HEK293 (cell line): Measurements from ENCODE around the gene TRMT44.

ENCODE experiments used
- CTCF ChIA-PET: fragments of 350-600 bp; formaldehyde crosslinking; extraction: SDS; loops from one replicate; lab custom pipeline; 2021; ENCODE audit warnings: antibody characterized with exemption; lab: Yijun Ruan, JAX
- POLR2A ChIA-PET: fragments of 300-600 bp; formaldehyde crosslinking; extraction: SDS; loops from one replicate; lab custom pipeline; 2020; ENCODE audit warnings: antibody characterized with exemption, inconsistent platforms; lab: Yijun Ruan, JAX
- H3K27ac ChIP-seq: fragments of 200-500 bp; sonication (Bioruptor generic); 2 replicates; pipeline ENCODE4 v1.5.1; 2014; ENCODE audit warnings: low read depth, low read length, control low read depth, inconsistent platforms; ENCODE audit errors: extremely low read depth
- H3K36me3 ChIP-seq, 2 experiments: fragments of 200-500 bp in 1 of 2; sonication (Bioruptor generic) in 1 of 2; 1 replicate in 1 of 2; 2 replicates in 1 of 2; pipeline ENCODE4 v1.5.1; 2014 to 2017; ENCODE audit warnings: inconsistent platforms in 2 of 2, low read length in 2 of 2; ENCODE audit not compliant: control insufficient read depth in 2 of 2, insufficient read depth in 1 of 2
- H3K4me1 ChIP-seq: fragments of 200-500 bp; sonication (Bioruptor generic); 2 replicates; pipeline ENCODE4 v1.5.1; 2014; ENCODE audit warnings: mild to moderate bottlenecking, low read length, inconsistent platforms; ENCODE audit not compliant: control insufficient read depth, insufficient read depth
- H3K4me3 ChIP-seq: 2 replicates; pipeline ENCODE4 v1.5.1; 2011; ENCODE audit warnings: low read depth, mild to moderate bottlenecking, control low read depth, low read length, moderate library complexity
- H3K9me3 ChIP-seq: fragments of 200-500 bp; sonication (Bioruptor generic); 2 replicates; pipeline ENCODE4 v1.5.1; 2014; ENCODE audit warnings: low read depth, low read length, inconsistent platforms; ENCODE audit not compliant: control insufficient read depth, insufficient read depth
- AEBP2 ChIP-seq: fragments of 450-650 bp; formaldehyde crosslinking; IDR thresholded peaks from 2 replicates; pipeline ENCODE4 v1.5.1; 2016; ENCODE audit warnings: missing biosample characterization, missing genetic modification characterization, borderline replicate concordance
- KLF7 ChIP-seq: fragments of 450-650 bp; formaldehyde crosslinking; IDR thresholded peaks from 2 replicates; pipeline ENCODE4 v1.5.1; 2016; ENCODE audit warnings: missing biosample characterization, missing genetic modification characterization, borderline replicate concordance
- REPIN1 ChIP-seq: fragments of 450-650 bp; formaldehyde crosslinking; IDR thresholded peaks from 2 replicates; pipeline ENCODE4 v1.5.1; 2017; ENCODE audit warnings: missing biosample characterization, missing genetic modification characterization, low read depth
- ZNF2 ChIP-seq: fragments of 450-650 bp; formaldehyde crosslinking; IDR thresholded peaks from 2 replicates; pipeline ENCODE4 v1.5.1; 2016; ENCODE audit warnings: missing biosample characterization, missing genetic modification characterization
- ZNF221 ChIP-seq: fragments of 450-650 bp; formaldehyde crosslinking; IDR thresholded peaks from 2 replicates; pipeline ENCODE4 v1.5.1; 2017; ENCODE audit warnings: missing biosample characterization, missing genetic modification characterization, borderline replicate concordance
- ZNF274 ChIP-seq, 2 experiments: fragments of 200-500 bp in 1 of 2; fragments of 450-650 bp in 1 of 2; sonication (Bioruptor generic) in 1 of 2; formaldehyde crosslinking in 1 of 2; IDR thresholded peaks; 2 replicates each; pipeline versions ENCODE4 v1.5.1 to v1.6.1; 2014 to 2016; ENCODE audit warnings: borderline replicate concordance in 1 of 2, inconsistent platforms in 1 of 2, low read length in 1 of 2, missing biosample characterization in 1 of 2, missing genetic modification characterization in 1 of 2
- ZNF311 ChIP-seq: fragments of 450-650 bp; formaldehyde crosslinking; IDR thresholded peaks from 2 replicates; pipeline ENCODE4 v1.5.1; 2017; ENCODE audit warnings: missing biosample characterization, missing genetic modification characterization, borderline replicate concordance
- ZNF37A ChIP-seq: fragments of 450-650 bp; IDR thresholded peaks from 2 replicates; pipeline ENCODE4 v1.5.1; 2018; ENCODE audit warnings: missing biosample characterization, missing genetic modification characterization
- ZNF394 ChIP-seq: fragments of 450-650 bp; formaldehyde crosslinking; IDR thresholded peaks from 2 replicates; pipeline ENCODE4 v1.5.1; 2016; ENCODE audit warnings: missing biosample characterization, missing genetic modification characterization, mild to moderate bottlenecking, moderate library complexity, borderline replicate concordance
- ZNF426 ChIP-seq: fragments of 450-650 bp; formaldehyde crosslinking; IDR thresholded peaks from 2 replicates; pipeline ENCODE4 v1.5.1; 2017; ENCODE audit warnings: missing biosample characterization, missing genetic modification characterization, mild to moderate bottlenecking, inconsistent platforms, moderate library complexity
- ZNF449 ChIP-seq: fragments of 450-650 bp; formaldehyde crosslinking; IDR thresholded peaks from 2 replicates; pipeline ENCODE4 v1.5.1; 2017; ENCODE audit warnings: missing biosample characterization, mild to moderate bottlenecking, missing genetic modification characterization, moderate library complexity
- TF ChIP-seq, protein P1 (sequence below): fragments of 450-650 bp; formaldehyde crosslinking; IDR thresholded peaks from 2 replicates; pipeline ENCODE4 v1.5.1; 2016; ENCODE audit warnings: missing biosample characterization, missing genetic modification characterization
- TF ChIP-seq, protein P2 (sequence below): fragments of 450-650 bp; formaldehyde crosslinking; IDR thresholded peaks from 2 replicates; pipeline ENCODE4 v1.5.1; 2017; ENCODE audit warnings: missing biosample characterization, missing genetic modification characterization
- TF ChIP-seq, protein P3 (sequence below): fragments of 450-650 bp; formaldehyde crosslinking; IDR thresholded peaks from 2 replicates; pipeline ENCODE4 v1.5.1; 2017; ENCODE audit warnings: missing biosample characterization, missing genetic modification characterization

The TRMT44 gene

DNA sequence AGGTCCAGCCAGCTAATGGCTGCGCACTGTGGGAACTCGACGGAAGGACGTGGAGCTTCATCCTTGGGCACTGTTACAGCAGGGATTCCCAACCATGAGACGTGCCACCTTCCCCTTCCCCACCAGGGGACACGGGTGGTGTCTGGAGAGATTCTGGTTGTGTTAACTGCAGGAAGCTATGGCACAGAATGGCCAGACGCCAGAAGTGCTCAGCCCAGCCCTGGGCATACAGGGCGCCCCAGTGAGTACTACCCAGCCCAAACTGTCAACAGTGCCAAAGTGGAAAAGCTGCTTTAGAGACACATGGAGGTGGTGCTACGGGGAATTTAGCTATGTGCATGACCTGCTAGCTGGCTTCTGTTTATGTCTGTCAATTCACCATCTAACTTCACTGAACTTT lies 32.8 kb upstream of the TRMT44 start:
- TF ChIP-seq, protein P1, sequence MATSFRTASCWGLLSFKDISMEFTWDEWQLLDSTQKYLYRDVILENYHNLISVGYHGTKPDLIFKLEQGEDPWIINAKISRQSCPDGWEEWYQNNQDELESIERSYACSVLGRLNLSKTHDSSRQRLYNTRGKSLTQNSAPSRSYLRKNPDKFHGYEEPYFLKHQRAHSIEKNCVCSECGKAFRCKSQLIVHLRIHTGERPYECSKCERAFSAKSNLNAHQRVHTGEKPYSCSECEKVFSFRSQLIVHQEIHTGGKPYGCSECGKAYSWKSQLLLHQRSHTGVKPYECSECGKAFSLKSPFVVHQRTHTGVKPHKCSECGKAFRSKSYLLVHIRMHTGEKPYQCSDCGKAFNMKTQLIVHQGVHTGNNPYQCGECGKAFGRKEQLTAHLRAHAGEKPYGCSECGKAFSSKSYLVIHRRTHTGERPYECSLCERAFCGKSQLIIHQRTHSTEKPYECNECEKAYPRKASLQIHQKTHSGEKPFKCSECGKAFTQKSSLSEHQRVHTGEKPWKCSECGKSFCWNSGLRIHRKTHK (tag by site-specific recombination) = no peak
- no peak for TF ChIP-seq REPIN1 (tag by site-specific recombination)
- no peak for TF ChIP-seq ZNF394 (tag by site-specific recombination)
- TF ChIP-seq ZNF449 (tag by site-specific recombination) = no peak
- no peak for TF ChIP-seq ZNF221 (tag by site-specific recombination)
- no peak for TF ChIP-seq KLF7 (tag by site-specific recombination)
- no peak for TF ChIP-seq ZNF311 (tag by site-specific recombination)
- TF ChIP-seq ZNF426 (tag by site-specific recombination) = no peak
- no peak for TF ChIP-seq ZNF37A (tag by site-specific recombination)
- TF ChIP-seq ZNF274 (IDR thresholded peaks at IDR 0.05; ENCODE audit: low read length) = no peak
- no peak for TF ChIP-seq ZNF274 (tag by site-specific recombination; IDR thresholded peaks at IDR 0.05; ENCODE audit: borderline replicate concordance)
- no peak for TF ChIP-seq ZNF2
- no peak for TF ChIP-seq AEBP2
- TF ChIP-seq, protein P2, sequence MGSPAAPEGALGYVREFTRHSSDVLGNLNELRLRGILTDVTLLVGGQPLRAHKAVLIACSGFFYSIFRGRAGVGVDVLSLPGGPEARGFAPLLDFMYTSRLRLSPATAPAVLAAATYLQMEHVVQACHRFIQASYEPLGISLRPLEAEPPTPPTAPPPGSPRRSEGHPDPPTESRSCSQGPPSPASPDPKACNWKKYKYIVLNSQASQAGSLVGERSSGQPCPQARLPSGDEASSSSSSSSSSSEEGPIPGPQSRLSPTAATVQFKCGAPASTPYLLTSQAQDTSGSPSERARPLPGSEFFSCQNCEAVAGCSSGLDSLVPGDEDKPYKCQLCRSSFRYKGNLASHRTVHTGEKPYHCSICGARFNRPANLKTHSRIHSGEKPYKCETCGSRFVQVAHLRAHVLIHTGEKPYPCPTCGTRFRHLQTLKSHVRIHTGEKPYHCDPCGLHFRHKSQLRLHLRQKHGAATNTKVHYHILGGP (tag by site-specific recombination) = no peak
- TF ChIP-seq, protein P3, sequence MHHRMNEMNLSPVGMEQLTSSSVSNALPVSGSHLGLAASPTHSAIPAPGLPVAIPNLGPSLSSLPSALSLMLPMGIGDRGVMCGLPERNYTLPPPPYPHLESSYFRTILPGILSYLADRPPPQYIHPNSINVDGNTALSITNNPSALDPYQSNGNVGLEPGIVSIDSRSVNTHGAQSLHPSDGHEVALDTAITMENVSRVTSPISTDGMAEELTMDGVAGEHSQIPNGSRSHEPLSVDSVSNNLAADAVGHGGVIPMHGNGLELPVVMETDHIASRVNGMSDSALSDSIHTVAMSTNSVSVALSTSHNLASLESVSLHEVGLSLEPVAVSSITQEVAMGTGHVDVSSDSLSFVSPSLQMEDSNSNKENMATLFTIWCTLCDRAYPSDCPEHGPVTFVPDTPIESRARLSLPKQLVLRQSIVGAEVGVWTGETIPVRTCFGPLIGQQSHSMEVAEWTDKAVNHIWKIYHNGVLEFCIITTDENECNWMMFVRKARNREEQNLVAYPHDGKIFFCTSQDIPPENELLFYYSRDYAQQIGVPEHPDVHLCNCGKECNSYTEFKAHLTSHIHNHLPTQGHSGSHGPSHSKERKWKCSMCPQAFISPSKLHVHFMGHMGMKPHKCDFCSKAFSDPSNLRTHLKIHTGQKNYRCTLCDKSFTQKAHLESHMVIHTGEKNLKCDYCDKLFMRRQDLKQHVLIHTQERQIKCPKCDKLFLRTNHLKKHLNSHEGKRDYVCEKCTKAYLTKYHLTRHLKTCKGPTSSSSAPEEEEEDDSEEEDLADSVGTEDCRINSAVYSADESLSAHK (tag by site-specific recombination) = no peak
- TF ChIP-seq, all 188 proteins: peak for 0
- Histone ChIP-seq H3K27ac (no peak overlapping the region), H3K4me3 (no peak overlapping the region), H3K4me1 (0 out of 2 replicates have a peak, but pooled peaks cover 2% of the 10 kb centered on the region), H3K9me3 (no peaks in the 10 kb centered on the region), H3K36me3 (peaks cover 0 to 36% of the 10 kb centered on the region in 2 experiments; a peak in 1 of 3 replicates)
- POLR2A ChIA-PET = no interaction called here
- CTCF ChIA-PET = interaction anchor here (1.2 to 3.0 kb wide), 4 partner anchors 140 to 231 kb away, joined by 4 to 23 read pairs (median 12); no protein-coding TSS in a partner anchor
